Adipocyte (in vitro differentiated cells): Measurements from ENCODE around the gene RRAS.

ENCODE experiments used
- DNase-seq: peaks from one replicate; pipeline ENCODE4 v3.0.0-alpha.2; 2015; ENCODE audit warnings: low read depth
- H3K27me3 ChIP-seq: replicated peaks from 2 replicates; pipeline ENCODE4 v1.7.0; 2013; ENCODE audit warnings: mild to moderate bottlenecking, low read length, moderate library complexity; ENCODE audit not compliant: control insufficient read depth, insufficient read depth
- H3K36me3 ChIP-seq: 2 replicates; pipeline ENCODE4 v1.7.0; 2013; ENCODE audit warnings: low read length, mild to moderate bottlenecking, moderate library complexity; ENCODE audit not compliant: control insufficient read depth, insufficient read depth, severe bottlenecking
- H3K4me1 ChIP-seq: 2 replicates; pipeline ENCODE4 v1.7.0; 2013; ENCODE audit warnings: mild to moderate bottlenecking, low read length, moderate library complexity; ENCODE audit not compliant: control insufficient read depth, insufficient read depth
- H3K4me3 ChIP-seq: 2 replicates; pipeline ENCODE4 v1.7.0; 2013; ENCODE audit warnings: mild to moderate bottlenecking, low read length, moderate library complexity
- H3K9ac ChIP-seq: 2 replicates; pipeline ENCODE4 v1.7.0; 2013; ENCODE audit warnings: mild to moderate bottlenecking, low read length, moderate library complexity
- H3K9me3 ChIP-seq: 2 replicates; pipeline ENCODE4 v1.7.0; 2013; ENCODE audit warnings: mild to moderate bottlenecking, low read length, moderate library complexity; ENCODE audit not compliant: control insufficient read depth

Gene RRAS

GRCh38 chr19:49640113-49640898 lies at the start of gene RRAS:
TSS of gene RRAS (minus strand) at chr19:49640143. CDS start at chr19:49640098, 45 bp downstream.
- H3K27me3 ChIP-seq: no peaks in the 10 kb centered on the region
- H3K36me3 ChIP-seq: peaks cover 8% of the 10 kb centered on the region
- peaks cover 43% of the 10 kb centered on the region for H3K4me1 ChIP-seq

GRCh38 chr19:49689133-49690078 lies 49.5 kb upstream of the RRAS start, which contains the start of gene ADM5:
TSS of gene ADM5 (plus strand) at chr19:49689594. CDS start at chr19:49689838, 244 bp downstream.
- Histone ChIP-seq H3K9ac (peak within 1 kb of the TSS; percentile 55), H3K4me3 (peak within 1 kb of the TSS; percentile 73), H3K36me3 (peaks cover 27% of the 10 kb centered on the region), H3K4me1 (peaks cover 14% of the 10 kb centered on the region), H3K9me3 (no peaks in the 10 kb centered on the region), H3K27me3 (no peaks in the 10 kb centered on the region)
- no peak for DNase-seq

More at GRCh38 chr19:49640113-49640898, at the start of gene RRAS:
- H3K9me3 ChIP-seq: no peaks in the 10 kb centered on the region
- H3K4me3 ChIP-seq: peak within 1 kb of the TSS; percentile 91
- DNase-seq: peak; percentile 100
- H3K9ac ChIP-seq: peak within 1 kb of the TSS; percentile 100

GRCh38 chr19:49688531-49689132 lies 48.7 kb upstream of the RRAS start:
- DNase-seq: no peak
- Histone ChIP-seq H3K9me3 (no peaks in the 10 kb centered on the region), H3K9ac (no peak overlapping the region), H3K36me3 (peaks cover 34% of the 10 kb centered on the region), H3K4me1 (peaks cover 14% of the 10 kb centered on the region), H3K27me3 (no peaks in the 10 kb centered on the region), H3K4me3 (no peak overlapping the region)

GRCh38 chr19:49687566-49688316 lies 47.8 kb upstream of the RRAS start:
- peaks cover 14% of the 10 kb centered on the region for H3K4me1 ChIP-seq
- peaks cover 40% of the 10 kb centered on the region for H3K36me3 ChIP-seq
- no peaks in the 10 kb centered on the region for H3K9me3 ChIP-seq
- no peaks in the 10 kb centered on the region for H3K27me3 ChIP-seq
- H3K9ac ChIP-seq: no peak overlapping the region
- H3K4me3 ChIP-seq: no peak overlapping the region
- DNase-seq: no peak

- peaks cover 44% of the 10 kb centered on the region for H3K36me3 ChIP-seq
- no peak overlapping the region for H3K9ac ChIP-seq
- H3K4me1 ChIP-seq: peaks cover 18% of the 10 kb centered on the region
- H3K4me3 ChIP-seq: no peak overlapping the region
- H3K27me3 ChIP-seq: no peaks in the 10 kb centered on the region
- H3K9me3 ChIP-seq: no peaks in the 10 kb centered on the region
- no peak for DNase-seq
Measured at GRCh38 chr19:49687150-49687549, 47.2 kb upstream of the RRAS start.

GRCh38 chr19:49686503-49687088 lies 46.7 kb upstream of the RRAS start:
- H3K36me3 ChIP-seq: peaks cover 50% of the 10 kb centered on the region
- no peak for DNase-seq
- no peaks in the 10 kb centered on the region for H3K27me3 ChIP-seq
- peaks cover 23% of the 10 kb centered on the region for H3K4me1 ChIP-seq
- no peak overlapping the region for H3K9ac ChIP-seq
- no peak overlapping the region for H3K4me3 ChIP-seq
- H3K9me3 ChIP-seq: no peaks in the 10 kb centered on the region

- DNase-seq: no peak
- Histone ChIP-seq H3K27me3 (no peaks in the 10 kb centered on the region), H3K4me1 (peaks cover 27% of the 10 kb centered on the region), H3K9me3 (no peaks in the 10 kb centered on the region), H3K36me3 (peaks cover 50% of the 10 kb centered on the region), H3K4me3 (no peak overlapping the region), H3K9ac (no peak overlapping the region)
Measured at GRCh38 chr19:49685845-49686332, 45.9 kb upstream of the RRAS start.

- H3K9me3 ChIP-seq: no peaks in the 10 kb centered on the region
- H3K27me3 ChIP-seq: no peaks in the 10 kb centered on the region
- DNase-seq: no peak
- H3K4me1 ChIP-seq: peaks cover 27% of the 10 kb centered on the region
- no peak overlapping the region for H3K9ac ChIP-seq
- peaks cover 50% of the 10 kb centered on the region for H3K36me3 ChIP-seq
- no peak overlapping the region for H3K4me3 ChIP-seq
Measured at GRCh38 chr19:49684983-49685553, 45.1 kb upstream of the RRAS start.

- peak; percentile 22 for DNase-seq
- no peak overlapping the region for H3K9ac ChIP-seq
- no peaks in the 10 kb centered on the region for H3K27me3 ChIP-seq
- no peak overlapping the region for H3K4me3 ChIP-seq
- H3K36me3 ChIP-seq: peaks cover 50% of the 10 kb centered on the region
- H3K9me3 ChIP-seq: no peaks in the 10 kb centered on the region
- peaks cover 25% of the 10 kb centered on the region for H3K4me1 ChIP-seq
Measured at GRCh38 chr19:49684251-49684982, 44.5 kb upstream of the RRAS start.
